KOPT-K1 (cell line): ENCODE data around the gene FXR1.
"Not testable (repeated sequence)": the region's sequence is repeated elsewhere in the genome, so short reads cannot be mapped to it uniquely, and the experiment has no call there.

Source experiments
- H3K27ac ChIP-seq: fragments of 200-600 bp; sonication (generic); 2 replicates; pipeline ENCODE4 v1.5.1; 2016; ENCODE audit warnings: antibody characterized with exemption, mild to moderate bottlenecking, low read depth, low read length; ENCODE audit not compliant: poor library complexity, severe bottlenecking
- H3K36me3 ChIP-seq: fragments of 200-600 bp; sonication (generic); 2 replicates; pipeline ENCODE4 v1.5.1; 2017; ENCODE audit warnings: antibody characterized with exemption, mild to moderate bottlenecking, low read length, moderate library complexity; ENCODE audit not compliant: insufficient read depth
- H3K9me3 ChIP-seq: fragments of 200-600 bp; sonication (generic); 2 replicates; pipeline ENCODE4 v1.5.1; 2017; ENCODE audit warnings: antibody characterized with exemption, low read length, mild to moderate bottlenecking; ENCODE audit not compliant: insufficient read depth, poor library complexity, severe bottlenecking

Gene FXR1

DNA sequence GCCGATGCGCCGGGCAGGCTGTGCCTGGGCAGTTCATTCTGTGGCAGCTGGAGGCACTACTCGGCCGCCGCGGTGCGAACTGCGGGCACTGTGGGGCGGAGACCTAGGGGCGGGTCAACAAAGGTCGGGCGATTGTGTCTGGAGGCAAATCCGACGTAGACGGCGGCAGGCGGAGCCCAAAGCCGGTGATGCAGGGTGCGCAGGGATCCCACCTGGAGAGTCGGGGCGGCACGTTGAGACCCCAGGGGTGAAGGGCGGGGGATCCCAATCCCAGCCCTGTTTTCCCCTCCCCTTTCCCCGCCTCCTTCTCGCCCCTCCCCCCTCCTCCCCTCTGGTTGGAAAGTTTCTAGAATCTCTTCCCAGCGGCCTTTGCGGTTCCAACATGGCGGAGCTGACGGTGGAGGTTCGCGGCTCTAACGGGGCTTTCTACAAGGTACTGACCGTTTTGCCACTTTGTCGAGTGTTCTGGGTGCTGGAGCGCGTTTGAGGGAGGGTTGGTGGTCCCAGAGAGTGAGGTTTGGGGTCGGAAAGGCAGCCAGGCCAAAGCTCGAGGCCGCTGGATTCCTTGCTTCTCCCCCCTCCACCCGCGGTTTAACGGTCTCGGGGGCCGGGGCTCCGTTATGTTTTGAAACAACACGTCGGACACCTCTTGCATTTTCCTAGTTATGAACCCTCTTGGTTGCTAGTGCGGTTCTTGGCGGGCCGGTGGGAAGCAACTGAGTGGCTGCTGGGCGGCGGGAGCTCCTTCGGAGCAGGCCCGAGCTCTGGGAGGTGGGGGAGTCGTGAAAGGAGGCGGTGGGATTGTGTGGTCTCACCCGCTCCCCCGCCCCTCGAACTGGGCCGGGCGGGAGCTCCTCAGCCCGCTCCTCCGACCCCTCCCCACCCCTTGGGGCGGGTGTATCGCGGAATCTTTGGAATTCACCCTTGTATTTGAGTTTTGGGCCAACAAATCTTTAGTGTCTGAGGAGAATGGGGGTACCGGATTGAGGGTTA, at the start of gene FXR1:
Gene FXR1, plus strand, starts transcription at position 367 of the 993 bp plus-strand sequence. Its CDS starts 16 bp downstream, at position 383.
- H3K27ac ChIP-seq: peak within 1 kb of the TSS; percentile 97
- peaks cover 37% of the 10 kb centered on the region for H3K36me3 ChIP-seq
- no peaks in the 10 kb centered on the region for H3K9me3 ChIP-seq

DNA sequence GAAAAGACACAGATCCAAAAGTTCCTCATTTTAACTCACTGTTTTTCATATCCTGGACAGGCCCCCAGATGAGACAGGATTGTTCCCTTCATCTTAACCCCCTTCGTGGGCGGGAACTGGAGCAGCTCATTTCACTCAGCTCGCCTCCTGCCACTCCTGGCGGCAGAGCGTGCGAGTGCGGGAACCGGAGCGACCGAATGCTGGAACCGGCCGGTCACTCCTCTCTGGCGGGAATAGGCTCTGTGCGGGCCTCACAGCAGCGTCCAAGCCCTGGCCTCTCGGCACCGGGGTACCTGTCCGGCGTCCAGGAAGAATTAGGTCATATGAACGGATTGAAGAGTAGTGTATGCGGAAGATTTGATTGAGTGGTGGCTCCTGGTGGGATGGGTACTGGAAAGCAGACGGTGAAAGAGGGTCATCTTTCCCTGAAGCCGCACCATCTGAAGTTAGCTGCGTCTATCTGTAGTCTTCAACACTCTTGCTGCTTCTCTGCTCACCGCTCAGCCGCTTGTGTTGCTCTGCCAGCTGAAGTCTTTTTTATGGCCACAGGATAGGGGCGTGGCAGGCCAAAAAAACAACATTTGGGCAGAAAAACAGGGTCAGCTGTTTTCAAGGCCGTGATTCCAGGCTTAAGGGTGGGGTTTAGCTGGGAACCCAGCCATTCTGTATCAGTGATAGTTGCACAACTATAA, 42.3 kb upstream of the FXR1 start:
- H3K27ac ChIP-seq: no peak overlapping the region
- no peaks in the 10 kb centered on the region for H3K36me3 ChIP-seq
- H3K9me3 ChIP-seq: no peaks in the 10 kb centered on the region

- H3K36me3 ChIP-seq: no peaks in the 10 kb centered on the region
- H3K9me3 ChIP-seq: no peaks in the 10 kb centered on the region
- no peak overlapping the region for H3K27ac ChIP-seq
Measured at GRCh38 chr3:180871901-180872300, 40.6 kb upstream of the FXR1 start.

DNA sequence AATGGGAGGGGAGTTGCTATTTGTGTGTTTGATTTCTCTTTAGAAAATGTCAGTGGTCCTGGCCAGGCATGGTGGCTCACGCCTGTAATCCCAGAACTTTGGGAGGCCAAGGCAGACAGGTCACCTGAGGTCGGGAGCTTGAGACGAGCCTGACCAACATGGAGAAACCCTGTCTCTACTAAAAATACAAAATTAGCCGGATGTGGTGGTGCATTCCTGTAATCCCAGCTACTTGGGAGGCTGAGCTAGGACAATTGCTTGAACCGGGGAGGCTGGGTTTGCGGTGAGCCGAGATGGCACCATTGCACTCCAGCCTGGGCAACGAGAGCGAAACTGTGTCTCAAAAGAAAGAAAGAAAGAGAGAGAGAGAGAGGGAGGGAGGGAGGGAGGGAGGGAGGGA, 40.0 kb upstream of the FXR1 start:
- not testable (repeated sequence) for H3K9me3 ChIP-seq, H3K27ac ChIP-seq, H3K36me3 ChIP-seq

GRCh38 chr3:180875124-180875698, 37.3 kb upstream of the FXR1 start:
- H3K27ac ChIP-seq: no peak overlapping the region
- H3K36me3 ChIP-seq: no peaks in the 10 kb centered on the region

DNA sequence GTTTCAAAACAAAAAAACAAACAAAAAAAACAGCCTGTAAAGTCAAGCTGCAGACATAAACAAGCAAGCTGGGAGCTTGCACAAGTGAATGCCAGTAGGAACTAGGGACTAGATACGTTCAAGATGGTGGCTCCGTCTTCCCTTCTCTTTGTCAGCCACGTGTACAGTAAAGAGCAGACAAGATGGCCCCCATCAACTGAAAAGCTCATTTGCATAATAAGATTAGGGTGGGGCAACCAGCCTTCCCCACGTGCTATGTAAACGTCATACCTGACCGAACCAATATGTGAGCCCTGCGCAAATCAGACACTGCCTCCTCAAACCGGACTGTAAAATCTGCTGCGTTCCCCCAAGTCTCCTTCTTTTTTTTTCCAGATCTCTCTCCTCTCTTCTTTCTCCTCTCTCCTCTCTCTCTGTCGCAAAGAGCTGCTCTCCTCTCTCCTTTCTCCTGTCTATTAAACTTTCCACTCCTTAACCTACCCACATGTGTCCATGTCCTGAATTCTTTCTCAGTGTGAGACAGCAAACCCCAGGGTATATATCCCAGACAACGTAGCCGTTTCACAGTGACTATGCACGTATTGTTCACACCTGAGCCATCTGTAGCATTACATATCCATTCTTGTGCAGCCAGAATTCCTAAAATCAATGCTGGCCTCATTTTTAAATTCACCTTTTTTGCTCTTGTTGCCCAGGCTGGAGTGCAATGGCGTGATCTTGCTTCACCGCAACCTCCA, 31.2 kb upstream of the FXR1 start:
- Histone ChIP-seq H3K36me3 (no peaks in the 10 kb centered on the region), H3K27ac (no peak overlapping the region)

More at GRCh38 chr3:180875124-180875698, 37.3 kb upstream of the FXR1 start:
- no peaks in the 10 kb centered on the region for H3K9me3 ChIP-seq

DNA sequence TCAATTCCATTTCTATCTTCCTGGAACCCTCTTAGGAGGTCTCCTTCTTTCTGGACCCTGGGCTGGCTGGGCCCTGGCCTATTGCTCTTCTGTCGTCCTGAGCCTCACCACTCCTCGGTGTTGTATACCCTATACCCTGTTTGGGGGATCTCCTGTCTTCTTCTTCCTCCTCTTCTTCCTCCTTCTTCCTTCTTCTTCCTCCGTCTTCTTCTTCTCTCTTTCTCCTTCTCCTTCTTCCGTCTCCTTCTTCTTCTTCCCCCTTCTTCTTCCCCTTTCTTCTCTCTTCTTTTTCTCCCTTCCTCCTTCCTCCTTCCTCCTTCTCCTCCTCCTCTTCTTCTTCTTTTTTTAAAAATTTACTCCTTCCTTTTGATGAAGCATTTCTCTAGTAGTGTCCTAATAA, 30.4 kb upstream of the FXR1 start:
- Histone ChIP-seq H3K27ac (no peak overlapping the region), H3K9me3 (no peaks in the 10 kb centered on the region), H3K36me3 (no peaks in the 10 kb centered on the region)

More for the DNA sequence above, 31.2 kb upstream of the FXR1 start:
- no peaks in the 10 kb centered on the region for H3K9me3 ChIP-seq

DNA sequence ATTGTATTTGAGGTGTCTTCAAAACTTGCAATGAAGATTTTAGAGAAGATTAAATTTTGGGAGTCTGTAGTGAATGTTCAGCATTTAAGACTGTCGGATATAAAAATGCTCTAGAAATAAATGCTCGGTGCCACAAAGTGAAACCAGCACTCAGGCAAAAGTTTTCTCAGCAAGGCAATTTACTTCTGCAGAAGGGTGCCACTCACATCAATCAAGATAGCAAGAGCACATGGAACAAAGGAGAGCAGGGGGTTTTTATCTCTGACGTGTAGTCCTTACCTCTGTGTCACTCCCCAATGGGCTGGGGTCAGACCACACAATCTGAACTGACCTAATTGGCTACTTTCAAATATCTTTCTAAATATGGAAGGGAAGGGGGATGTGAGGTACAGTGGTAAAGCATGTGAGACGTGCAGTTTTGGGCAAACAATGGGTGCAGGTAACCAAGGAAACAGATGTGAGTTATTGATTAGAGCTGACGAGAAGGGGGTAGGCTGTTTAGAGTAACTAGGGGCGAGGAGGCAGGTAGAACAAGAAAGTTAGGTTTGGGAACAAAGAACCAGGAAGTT, 23.4 kb upstream of the FXR1 start:
- Histone ChIP-seq H3K36me3 (no peaks in the 10 kb centered on the region), H3K27ac (no peak overlapping the region), H3K9me3 (peaks cover 24% of the 10 kb centered on the region)

- no peak overlapping the region for H3K27ac ChIP-seq
- H3K9me3 ChIP-seq: peaks cover 18% of the 10 kb centered on the region
- no peaks in the 10 kb centered on the region for H3K36me3 ChIP-seq
Measured at GRCh38 chr3:180898572-180898971, 13.9 kb upstream of the FXR1 start.

GRCh38 chr3:180909369-180910127, 2.9 kb upstream of the FXR1 start:
- peaks cover 7% of the 10 kb centered on the region for H3K36me3 ChIP-seq
- no peak overlapping the region for H3K27ac ChIP-seq
- H3K9me3 ChIP-seq: peaks cover 16% of the 10 kb centered on the region

DNA sequence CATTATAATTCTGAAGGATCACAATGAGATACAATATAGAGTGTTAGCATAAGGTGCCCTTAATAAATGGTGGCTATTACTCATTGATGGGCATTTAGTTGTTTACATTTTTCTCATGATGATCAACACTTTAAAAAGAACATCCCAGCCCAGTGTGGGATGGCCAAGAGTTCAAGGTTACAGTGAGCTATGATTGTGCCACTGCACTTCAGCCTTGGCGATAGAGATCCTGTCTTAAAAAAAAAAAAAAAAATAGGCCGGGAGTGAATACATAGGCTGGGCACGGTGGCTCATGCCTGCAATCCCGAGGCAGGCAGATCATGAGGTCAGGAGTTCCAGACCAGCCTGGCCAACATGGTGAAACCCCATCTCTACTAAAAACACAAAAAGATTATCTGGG, 1.6 kb upstream of the FXR1 start:
- peaks cover 20% of the 10 kb centered on the region for H3K36me3 ChIP-seq
- peaks cover 10% of the 10 kb centered on the region for H3K9me3 ChIP-seq
- no peak overlapping the region for H3K27ac ChIP-seq

DNA sequence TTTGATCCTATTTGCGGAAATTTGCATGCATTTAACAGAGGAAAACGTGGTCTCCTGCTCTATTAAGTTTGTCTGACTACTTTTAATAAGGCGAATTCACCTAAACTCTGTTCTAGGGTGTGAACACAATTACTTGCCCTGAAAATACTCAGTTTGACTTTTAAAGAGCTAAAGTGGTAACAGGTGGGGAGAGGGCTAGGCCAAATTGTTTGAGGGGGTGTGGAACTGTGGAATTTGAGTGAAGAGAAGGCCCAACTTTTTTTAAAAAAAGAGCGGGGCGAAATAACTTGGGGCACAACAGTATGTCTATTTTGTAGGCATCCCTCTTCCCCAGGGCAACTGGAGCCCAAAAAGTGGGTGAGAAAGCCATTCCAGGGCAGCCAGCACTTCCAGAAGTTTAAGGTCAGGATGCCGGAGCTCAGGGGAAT, 580 bp upstream of the FXR1 start:
- Histone ChIP-seq H3K9me3 (no peaks in the 10 kb centered on the region), H3K36me3 (peaks cover 30% of the 10 kb centered on the region), H3K27ac (peak overlapping the region; percentile 97)

- Histone ChIP-seq H3K27ac (peak overlapping the region; percentile 97), H3K36me3 (peaks cover 49% of the 10 kb centered on the region), H3K9me3 (no peaks in the 10 kb centered on the region)
Measured at GRCh38 chr3:180913581-180914404, 1.3 kb downstream of the FXR1 start.
